ENCODE measurements around the gene MECR.

GRCh38 chr1:29197993-29198392, 32.7 kb downstream of the MECR start:
- TF ChIP-seq CTCF (IDR thresholded peaks at IDR 0.05), result no peak
- TF ChIP-seq ZFX (IDR thresholded peaks at IDR 0.05; ENCODE audit: borderline replicate concordance), result no peak

Data from 22Rv1 (cell line).